HG02763 (cell line): ENCODE measurements around the gene EYA2.

Experiments used
- ATAC-seq: cut with Tn5 transposase; IDR thresholded peaks from one replicate; pipeline ENCODE4 v1.9.1; 2021; ENCODE audit warnings: mild to moderate bottlenecking, moderate library complexity; ENCODE audit not compliant: unreplicated experiment

Gene EYA2

GRCh38 chr20:47133809-47134456 is 239.3 kb downstream of the EYA2 start:
- no peak for ATAC-seq

DNA sequence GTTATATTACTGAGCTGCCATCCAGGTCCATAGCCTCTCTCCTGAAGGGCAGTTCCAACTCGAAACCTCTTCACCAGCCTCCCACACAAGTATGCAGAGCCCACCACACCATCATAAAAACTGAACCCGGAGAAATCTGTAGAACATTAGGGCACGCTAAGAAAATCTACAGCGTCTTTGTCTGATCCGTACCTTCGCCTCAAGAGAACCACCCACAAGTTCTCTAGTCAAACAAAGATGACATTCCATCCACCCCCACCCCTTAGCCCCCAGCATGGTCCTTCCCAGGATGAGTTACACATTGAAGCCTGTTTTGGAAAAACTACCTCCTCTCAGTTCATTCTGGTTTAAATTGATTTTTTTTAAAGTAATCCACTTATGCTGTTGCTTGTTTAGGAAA is 242.1 kb downstream of the EYA2 start:
- ATAC-seq, result no peak

- no peak for ATAC-seq
Observed at GRCh38 chr20:47137231-47137870, 242.7 kb downstream of the EYA2 start.

- no peak for ATAC-seq
Observed at GRCh38 chr20:47139934-47140535, 245.4 kb downstream of the EYA2 start.

GRCh38 chr20:47141350-47141921 is 246.8 kb downstream of the EYA2 start:
- no peak for ATAC-seq

DNA sequence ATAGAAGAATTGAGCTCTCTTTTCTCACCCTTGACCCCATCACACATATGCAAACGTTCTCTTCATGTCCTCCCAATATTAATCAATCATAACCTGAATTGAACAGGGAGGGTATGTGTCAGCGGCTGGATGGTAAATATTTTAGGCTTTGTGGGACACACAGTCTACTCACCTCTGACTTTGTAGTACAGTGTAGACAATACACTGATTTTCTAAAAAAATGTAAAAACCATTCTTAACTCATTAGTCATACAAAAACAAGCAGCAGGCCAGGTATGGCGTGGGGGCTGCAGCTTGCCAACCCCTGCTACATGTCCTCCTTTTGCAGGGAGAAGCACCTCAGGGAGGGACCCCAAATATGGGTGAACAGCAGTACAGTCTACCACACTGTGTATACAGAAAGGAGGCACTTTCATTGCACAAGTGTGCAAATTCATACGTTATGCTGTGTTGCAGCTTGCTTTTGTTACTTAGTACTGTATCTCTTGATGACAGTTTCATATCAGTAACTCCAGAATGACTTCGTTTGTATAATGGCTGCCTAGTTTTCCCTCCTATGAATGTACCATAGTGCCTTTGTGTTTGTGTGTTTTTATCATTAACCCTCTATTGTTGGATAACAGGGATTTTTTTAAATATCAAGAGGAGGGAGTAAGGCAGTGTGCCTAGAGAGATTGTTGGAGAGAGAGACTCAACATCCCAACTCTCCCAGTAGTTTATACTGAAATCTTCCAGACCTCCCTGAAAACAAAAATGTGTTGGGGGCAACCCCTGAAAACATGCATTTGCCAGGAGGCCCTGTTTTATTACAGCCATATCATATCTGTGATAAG is 247.5 kb downstream of the EYA2 start:
- no peak for ATAC-seq

- no peak for ATAC-seq
Observed at GRCh38 chr20:47142774-47143170, 248.1 kb downstream of the EYA2 start.

- ATAC-seq, result no peak
Observed at GRCh38 chr20:47143657-47144056, 249.0 kb downstream of the EYA2 start.

DNA sequence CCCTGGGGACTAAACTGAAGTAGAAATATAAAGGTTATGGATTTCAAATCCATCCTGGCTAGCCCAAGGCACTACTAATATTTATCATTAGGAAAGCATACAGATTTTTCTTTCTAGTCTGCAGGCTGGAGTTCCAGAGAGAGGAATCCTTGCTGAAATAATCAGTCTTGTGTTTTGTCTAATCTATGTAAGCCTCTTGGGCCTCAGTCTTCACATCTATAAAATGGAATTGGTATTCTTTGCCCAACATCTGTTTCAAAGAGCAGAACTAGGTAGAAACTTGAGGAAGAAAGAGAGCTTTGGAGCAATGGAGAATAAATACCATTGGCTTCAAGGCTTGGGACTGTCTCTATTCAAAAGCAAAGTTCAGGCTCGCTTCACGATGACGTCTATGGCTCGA is 249.8 kb downstream of the EYA2 start:
- ATAC-seq, result no peak

DNA sequence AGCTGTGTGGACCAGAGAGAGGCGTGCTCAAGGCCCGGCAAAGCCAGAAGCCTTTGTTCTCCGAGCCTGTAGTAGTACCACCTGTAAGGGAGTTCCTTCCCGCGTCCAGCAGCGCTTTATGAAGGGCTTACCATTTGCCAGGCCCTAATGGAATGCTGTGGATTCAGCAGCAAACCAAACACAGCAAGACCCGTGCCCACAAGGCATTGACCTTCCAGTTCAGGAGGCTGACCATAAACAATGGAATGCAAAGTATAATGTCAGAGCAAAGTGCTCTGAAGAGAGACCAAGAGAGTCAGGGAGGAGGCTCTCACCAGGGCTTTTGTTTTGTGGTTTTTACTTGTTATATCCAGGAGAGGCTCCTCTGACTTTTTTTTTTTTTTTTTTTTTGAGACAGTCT is 252.0 kb downstream of the EYA2 start:
- no peak for ATAC-seq

DNA sequence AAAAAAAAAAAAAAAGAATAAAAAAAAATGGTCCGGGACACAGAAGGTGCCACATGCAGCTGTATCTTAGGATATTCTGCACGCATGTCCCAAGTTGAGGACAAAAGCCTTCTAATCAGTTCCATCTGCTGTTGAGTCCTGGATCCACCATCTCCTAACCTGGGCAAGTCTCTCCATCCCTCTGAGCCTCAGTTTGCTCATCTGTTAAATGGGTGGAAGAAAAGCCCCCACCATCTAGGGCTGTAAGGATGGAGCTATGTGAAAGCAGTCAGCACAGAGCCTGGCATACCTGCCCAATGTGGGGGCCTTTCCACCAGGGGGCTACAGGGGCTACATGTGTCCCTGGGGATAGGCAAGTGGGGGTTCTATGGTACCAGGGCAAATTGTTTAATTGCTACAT is 253.4 kb downstream of the EYA2 start:
- ATAC-seq, result no peak

DNA sequence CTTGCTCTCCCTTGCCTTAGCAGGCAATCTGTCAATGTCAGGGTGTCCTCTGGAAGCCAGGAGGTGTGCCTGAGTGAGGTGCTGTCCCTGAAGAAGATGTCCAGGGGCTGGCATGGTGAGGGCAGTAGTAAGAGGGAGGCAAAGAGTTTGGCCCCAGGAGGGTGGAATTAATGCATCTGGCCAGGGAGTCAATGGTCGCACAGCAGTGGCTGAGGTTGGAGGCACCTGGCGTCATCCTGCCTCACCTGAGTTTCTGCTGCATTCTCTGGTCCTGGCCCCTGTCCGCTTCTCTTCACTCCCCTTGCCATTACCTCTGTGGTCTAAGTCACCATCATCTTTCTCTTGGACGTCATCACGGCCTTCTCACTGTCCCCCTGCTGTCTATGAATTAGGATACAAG is 255.3 kb downstream of the EYA2 start:
- no peak for ATAC-seq

DNA sequence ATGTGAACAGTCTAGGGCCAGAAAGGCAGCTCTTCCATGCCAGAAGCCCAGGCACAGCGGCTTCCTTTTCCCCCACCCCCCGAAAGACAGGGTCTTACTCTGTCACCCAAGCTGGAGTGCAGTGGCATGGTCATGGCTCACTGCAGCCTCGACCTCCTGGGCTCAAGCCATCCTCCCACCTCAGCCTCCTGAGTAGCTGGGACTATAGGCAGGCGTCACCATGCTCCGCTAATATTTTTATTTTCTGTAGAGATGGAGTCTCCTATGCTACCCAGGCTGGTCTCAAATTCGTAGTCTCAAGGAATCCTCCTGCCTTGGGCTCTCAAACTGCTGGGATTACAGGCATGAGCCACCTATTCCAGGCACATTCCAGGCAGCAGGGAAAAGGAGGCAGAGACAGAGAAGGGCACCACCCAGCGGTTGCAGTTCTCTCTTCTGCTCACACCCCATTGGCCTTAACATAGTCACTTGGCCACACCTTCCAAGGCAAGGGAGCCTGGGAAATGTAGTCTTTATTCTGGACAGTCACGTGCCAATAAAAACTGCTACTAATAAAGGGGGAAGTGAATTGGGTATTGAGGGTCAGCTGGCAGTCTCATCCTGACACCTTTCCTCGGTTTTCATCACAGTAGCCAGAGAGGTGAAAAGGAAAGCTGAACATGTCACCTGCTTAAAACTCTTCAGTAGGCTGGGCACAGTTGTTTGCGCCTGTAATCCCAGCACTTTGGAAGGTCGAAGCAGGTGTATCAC is 255.9 kb downstream of the EYA2 start:
- no peak for ATAC-seq

DNA sequence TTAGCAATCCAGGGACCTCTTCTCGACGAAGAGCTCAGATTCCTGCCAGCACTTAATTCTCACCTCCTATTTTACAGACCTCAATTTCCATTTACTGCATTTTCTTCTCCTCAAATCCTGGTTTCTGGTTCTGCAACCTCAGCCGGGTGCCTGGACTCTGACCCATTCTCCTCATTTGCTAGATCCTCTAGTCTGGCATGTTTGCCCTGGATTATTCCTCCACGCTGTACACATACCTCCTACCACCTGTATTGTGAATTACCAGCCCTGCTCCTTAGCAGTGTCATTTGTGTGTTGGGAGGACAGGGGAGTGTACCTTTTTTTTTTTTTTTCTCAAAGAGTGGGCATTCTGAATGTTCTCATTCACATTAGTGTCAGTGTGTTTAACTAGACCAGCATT is 257.4 kb downstream of the EYA2 start:
- ATAC-seq, result no peak

DNA sequence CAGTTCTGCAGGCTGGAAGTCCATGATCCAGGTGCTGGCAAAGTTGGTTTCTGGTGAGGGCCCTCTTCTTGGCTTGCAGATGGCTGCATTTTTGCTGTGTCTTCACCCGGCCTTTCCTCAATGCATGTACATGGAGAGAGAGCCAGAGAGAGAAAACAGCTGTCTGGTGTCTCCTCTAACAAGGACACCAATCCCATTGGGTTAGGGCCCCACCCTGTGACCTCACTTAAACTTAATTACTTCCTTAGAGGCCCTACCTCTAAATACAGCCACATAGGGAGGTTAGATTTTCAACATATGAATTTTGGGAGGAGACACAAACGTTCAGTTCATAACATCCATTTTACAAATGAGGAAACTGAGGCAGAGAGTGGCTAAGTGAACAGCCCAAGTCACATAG is 259.4 kb downstream of the EYA2 start:
- no peak for ATAC-seq

DNA sequence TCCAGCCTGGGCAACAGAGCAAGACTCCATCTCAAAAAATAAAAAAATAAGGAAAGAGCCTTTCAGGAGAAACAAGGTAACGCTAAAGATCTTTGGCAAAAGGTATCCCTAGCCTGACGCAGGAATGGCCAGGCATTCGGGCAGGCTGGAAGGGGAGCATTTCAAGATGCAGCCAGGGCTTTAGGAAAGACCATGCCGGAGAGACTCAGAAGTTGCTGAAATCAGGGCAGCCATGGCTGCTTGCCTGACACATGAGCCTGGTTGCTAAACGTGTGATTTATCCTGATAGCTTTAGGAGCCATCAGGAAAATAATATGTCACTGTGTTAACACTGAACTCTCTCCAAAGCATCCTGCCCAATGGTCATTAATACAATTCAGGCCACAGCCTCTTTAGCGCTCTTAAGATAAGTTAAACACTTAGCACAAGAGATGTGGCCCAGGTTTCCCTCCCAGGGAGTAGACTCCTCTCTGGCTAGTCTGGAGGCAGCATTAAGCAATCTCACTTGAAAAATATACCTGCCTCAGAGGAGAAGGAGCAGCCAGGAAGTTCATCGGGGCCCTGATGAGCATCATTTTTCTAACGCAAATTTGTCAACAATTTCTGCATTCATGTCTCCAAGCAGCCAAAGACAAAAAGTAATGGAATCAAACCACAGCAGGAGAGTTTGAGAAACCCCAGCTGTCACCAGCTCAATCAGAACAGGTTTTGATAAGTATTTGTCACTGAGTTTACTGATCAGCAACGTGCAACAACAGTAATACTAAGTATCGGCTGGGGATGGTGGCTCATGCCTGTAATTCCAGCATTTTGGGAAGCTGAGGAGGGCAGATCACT is 261.9 kb downstream of the EYA2 start:
- no peak for ATAC-seq

- ATAC-seq, result no peak
Observed at GRCh38 chr20:47159166-47159565, 264.5 kb downstream of the EYA2 start.

DNA sequence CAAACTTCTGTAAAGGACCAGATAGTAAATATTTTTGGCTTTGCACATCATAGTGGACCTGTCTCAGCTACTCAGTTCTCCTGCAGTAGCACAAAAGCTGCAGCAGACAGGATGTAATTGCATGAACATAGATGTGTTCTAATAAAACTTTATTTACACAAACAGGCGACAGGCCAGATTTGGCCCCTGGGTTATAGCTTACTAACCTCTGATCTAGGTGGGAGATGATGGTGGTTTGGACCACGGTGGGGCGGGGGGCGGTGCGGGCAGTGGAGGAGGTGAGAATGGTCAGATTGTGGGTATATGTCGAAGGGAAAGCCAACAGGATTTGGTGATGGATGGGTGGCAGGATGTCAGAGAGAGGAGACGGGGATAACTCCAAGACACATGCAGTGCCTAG is 265.6 kb downstream of the EYA2 start:
- ATAC-seq, result no peak

DNA sequence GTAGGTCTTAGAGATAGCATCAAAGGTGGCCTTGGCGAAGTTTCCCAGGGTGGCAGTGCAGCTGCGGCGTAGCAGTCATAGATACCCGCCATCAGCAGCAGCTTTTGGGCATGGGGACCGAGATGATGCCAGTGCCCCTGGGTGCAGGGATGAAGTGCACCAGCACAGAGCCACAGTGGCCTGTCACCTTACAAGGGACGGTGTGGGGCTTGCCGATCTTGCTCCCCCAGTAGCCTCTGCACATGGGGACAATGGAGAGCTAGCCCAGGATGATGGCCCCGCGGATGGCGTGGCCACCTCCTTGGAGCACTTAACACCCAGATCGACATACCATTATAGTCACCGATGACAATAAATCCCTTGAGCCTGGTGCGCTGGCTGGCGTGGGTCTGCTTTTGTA is 266.3 kb downstream of the EYA2 start:
- ATAC-seq, result no peak

DNA sequence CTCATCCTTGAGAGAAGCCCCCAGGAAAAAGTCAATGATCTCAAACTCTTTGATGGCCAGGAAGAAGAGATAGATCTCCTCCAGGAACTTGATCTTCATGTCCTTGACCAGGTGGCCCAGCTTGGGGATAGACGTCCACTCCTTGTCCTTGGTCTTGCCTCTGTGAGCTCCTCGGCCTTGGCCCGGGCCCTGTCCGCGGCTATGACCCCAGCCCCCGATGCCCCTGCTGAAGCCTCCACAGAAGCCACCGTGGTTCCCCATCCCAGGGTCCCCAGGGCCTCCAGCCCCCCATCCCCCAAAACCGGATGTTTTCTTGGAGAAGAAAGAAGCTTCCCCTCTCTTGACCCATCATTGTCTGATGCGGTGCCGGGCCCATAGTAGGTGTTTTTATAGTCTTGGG is 266.8 kb downstream of the EYA2 start:
- no peak for ATAC-seq
